Lung (tissue), 12 donors: ENCODE data around the gene SP8. TPM values are rescaled to one million over a fixed set of nuclear protein-coding genes. Genes with fewer than 3 reads are reported as not detected.

Source experiments
- ATAC-seq: fragments of 200-7000 bp; cut with Tn5 transposase; one replicate; pipeline ENCODE4 v1.9.1; 2020; ENCODE audit warnings: moderate number of reproducible peaks; ENCODE audit not compliant: insufficient read depth, low FRiP score
- DNase-seq, 3 donors: peaks; one replicate each; pipeline ENCODE4 v3.0.0-alpha.2; 2013 to 2017
- H3K27ac ChIP-seq, 2 donors: one replicate each; pipeline ENCODE4 v1.5.1; 2013; ENCODE audit warnings: mild to moderate bottlenecking in 2 of 2, moderate library complexity in 2 of 2, control low read depth in 1 of 2, inconsistent platforms in 1 of 2, low read depth in 1 of 2, low read length in 1 of 2
- H3K27me3 ChIP-seq, 3 donors: one replicate each; pipeline ENCODE4 v1.5.1; 2013; ENCODE audit warnings: low read length in 2 of 3; ENCODE audit not compliant: control insufficient read depth in 3 of 3, insufficient read depth in 3 of 3
- H3K36me3 ChIP-seq, 4 donors: one replicate each; pipeline ENCODE4 v1.5.1; 2013; ENCODE audit warnings: low read length in 4 of 4, mild to moderate bottlenecking in 1 of 4, moderate library complexity in 1 of 4; ENCODE audit not compliant: control insufficient read depth in 4 of 4, insufficient read depth in 4 of 4
- H3K4me1 ChIP-seq, 5 donors: one replicate each; pipeline ENCODE4 v1.5.1; 2013; ENCODE audit warnings: low read length in 5 of 5, mild to moderate bottlenecking in 2 of 5, moderate library complexity in 1 of 5; ENCODE audit not compliant: control insufficient read depth in 5 of 5, insufficient read depth in 5 of 5
- H3K4me3 ChIP-seq: one replicate; pipeline ENCODE4 v1.5.1; 2013; ENCODE audit warnings: mild to moderate bottlenecking, control low read depth, moderate library complexity
- H3K9ac ChIP-seq, 2 donors: one replicate each; pipeline ENCODE4 v1.5.1; 2013; ENCODE audit warnings: low read length in 2 of 2, control low read depth in 1 of 2; ENCODE audit not compliant: insufficient read depth in 1 of 2
- H3K9me3 ChIP-seq, 4 donors: one replicate each; pipeline ENCODE4 v1.5.1; 2013; ENCODE audit warnings: low read length in 3 of 4, mild to moderate bottlenecking in 1 of 4, moderate library complexity in 1 of 4; ENCODE audit not compliant: control insufficient read depth in 4 of 4, insufficient read depth in 3 of 4
- CTCF ChIP-seq: IDR thresholded peaks from 2 replicates; pipeline ENCODE4 v1.5.1; 2012; ENCODE audit warnings: mild to moderate bottlenecking; ENCODE audit errors: control extremely low read depth, extremely low read depth
- WGBS, 2 donors: extraction: QIAGEN DNeasy Blood & Tissue Kit; methylation state at CpG; one replicate each; pipeline ENCODE4 v1.1.7; 2013; 5-methylcytosine and 5-hydroxymethylcytosine counted together
- polyA plus RNA-seq, 2 donors: library from polyadenylated mRNA; stranded (reverse); fragments of 200-250 nt; gene quantifications; one replicate each; pipeline ENCODE4 v1.2.1, GENCODE V29; 2013
- total RNA-seq, 2 donors: library from RNA; depleted of rRNA in 1 of 2; stranded (reverse); fragments of >200 nt in 1 of 2; gene quantifications; one replicate each; pipeline ENCODE4 v1.2.1, GENCODE V29; 2014 to 2021
- donor health status: control.
- donor health status: control.
- donor health status: Bipolar disorder and iron deficiency.
- donor health status: healthy.
- donor health status: DM: yes; HTN: yes; CAD: no.

Gene SP8
- total and polyA plus RNA-seq, 4 donors, result not detected

- TF ChIP-seq CTCF, result no peak
- WGBS, 2 donors, result 1 to 2% methylated on average over 43 to 77 of the region's 77 CpGs
- H3K9me3 ChIP-seq, result peaks cover 0 to 2% (median 0%) of the 10 kb centered on the region in 4 donors
- peaks cover 0 to 8% (median 2%) of the 10 kb centered on the region in 5 donors for H3K4me1 ChIP-seq
- ATAC-seq, result peak; percentile 88
- no peak overlapping the region for H3K27ac ChIP-seq
- H3K4me3 ChIP-seq, result peak overlapping the region; percentile 62
- H3K27me3 ChIP-seq, result peaks cover 10 to 74% (median 72%) of the 10 kb centered on the region in 3 donors
- DNase-seq, result peak in 2 of 3 donors; percentile 47 to 54
- H3K36me3 ChIP-seq, result no peaks in the 10 kb centered on the region
- no peak overlapping the region for H3K9ac ChIP-seq
Measured at GRCh38 chr7:20798081-20798693, 11.5 kb upstream of the SP8 start.

- Histone ChIP-seq H3K9ac (no peak overlapping the region), H3K4me1 (peaks cover 0 to 8% (median 2%) of the 10 kb centered on the region in 5 donors), H3K9me3 (peaks cover 0 to 2% (median 0%) of the 10 kb centered on the region in 4 donors), H3K36me3 (no peaks in the 10 kb centered on the region), H3K4me3 (peak overlapping the region; percentile 54), H3K27me3 (peaks cover 14 to 80% (median 79%) of the 10 kb centered on the region in 3 donors), H3K27ac (no peak overlapping the region)
- ATAC-seq (no peak), DNase-seq (peak in 2 of 3 donors; percentile 42 to 43)
- TF ChIP-seq CTCF, result no peak
- 1 to 3% methylated on average over 40 of the region's 40 CpGs for WGBS, 2 donors
Measured at GRCh38 chr7:20797462-20798080, 10.9 kb upstream of the SP8 start.

GRCh38 chr7:20797042-20797461, 10.4 kb upstream of the SP8 start:
- ATAC-seq, result no peak
- no peak overlapping the region for H3K9ac ChIP-seq
- peaks cover 0 to 8% (median 2%) of the 10 kb centered on the region in 5 donors for H3K4me1 ChIP-seq
- WGBS, 2 donors, result 2 to 5% methylated on average over 19 of the region's 19 CpGs
- H3K9me3 ChIP-seq, result peaks cover 0 to 2% (median 0%) of the 10 kb centered on the region in 4 donors
- peak in 1 of 3 donors; percentile 52 for DNase-seq
- no peak overlapping the region for H3K4me3 ChIP-seq
- no peak for TF ChIP-seq CTCF
- H3K27ac ChIP-seq, result no peak overlapping the region
- H3K27me3 ChIP-seq, result peaks cover 14 to 85% (median 84%) of the 10 kb centered on the region in 3 donors
- H3K36me3 ChIP-seq, result no peaks in the 10 kb centered on the region
